Right atrium auricular region (tissue), 2 donors: Measurements from ENCODE around the gene UNC5CL. TPM values are rescaled to one million over a fixed set of nuclear protein-coding genes. Genes with fewer than 3 reads are reported as not detected.

ENCODE experiments used
- DNase-seq: peaks from one replicate; pipeline ENCODE4 v3.0.0-alpha.2; 2019; ENCODE audit warnings: low spot score
- H3K27ac ChIP-seq, 2 donors: fragments of 200-600 bp; sonication (generic); 1 replicate in 1 of 2; 2 replicates in 1 of 2; pipeline ENCODE4 v1.5.1; 2016 to 2019
- H3K27me3 ChIP-seq, 2 donors: fragments of 200-600 bp; sonication (generic); one replicate each; pipeline versions ENCODE4 v1.5.1 to v1.6.0; 2017 to 2019
- H3K36me3 ChIP-seq: fragments of 200-600 bp; sonication (generic); one replicate; pipeline ENCODE4 v1.5.1; 2016
- H3K4me1 ChIP-seq, 2 donors: fragments of 200-600 bp; sonication (generic); one replicate each; pipeline versions ENCODE4 v1.5.1 to v1.6.0; 2017 to 2019
- H3K4me3 ChIP-seq, 2 donors: fragments of 200-600 bp; sonication (generic); 1 replicate in 1 of 2; 2 replicates in 1 of 2; pipeline ENCODE4 v1.5.1; 2017 to 2019; ENCODE audit warnings: mild to moderate bottlenecking in 1 of 2, moderate library complexity in 1 of 2
- H3K9me3 ChIP-seq, 2 donors: fragments of 200-600 bp; sonication (generic); one replicate each; pipeline ENCODE4 v1.5.1; 2019
- total RNA-seq, 2 donors: library from RNA; depleted of rRNA; stranded (reverse); fragments of >200 nt; gene quantifications; one replicate each; pipeline ENCODE4 v1.1.0, GENCODE V29; 2016
- TF ChIP-seq, protein P1 (sequence below), 2 donors: fragments of 200-600 bp; sonication (generic); IDR thresholded peaks; one replicate each; pipeline ENCODE4 v1.5.1; 2019; ENCODE audit warnings: antibody characterized with exemption in 2 of 2

UNC5CL gene
- total RNA-seq, 2 donors from 2014 or later = 0.43 to 0.96 TPM

DNA sequence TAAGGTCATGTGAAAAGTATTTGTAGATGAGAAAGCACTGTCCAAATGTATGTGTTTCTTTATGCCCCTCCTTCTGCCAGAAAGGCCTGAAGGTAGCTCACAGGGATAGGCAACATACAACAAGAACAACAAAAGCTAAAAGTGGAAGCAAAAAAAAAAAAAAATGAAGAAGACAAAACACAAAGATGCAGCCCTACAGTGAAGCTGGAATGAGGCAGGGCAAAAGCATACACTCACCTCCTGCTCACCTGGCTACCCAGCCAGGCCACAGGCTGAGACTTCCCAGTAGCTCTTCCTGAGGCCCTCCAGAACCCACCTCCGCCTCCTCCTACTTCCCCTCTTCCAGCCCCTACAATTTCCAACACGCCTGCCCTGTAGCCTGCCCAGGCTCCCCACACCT is 2.4 kb downstream of the UNC5CL start:
- no peak for DNase-seq
- Histone ChIP-seq H3K9me3 (no peaks in the 10 kb centered on the region), H3K27ac (no peak overlapping the region), H3K36me3 (no peaks in the 10 kb centered on the region), H3K27me3 (no peaks in the 10 kb centered on the region), H3K4me1 (peaks cover 0 to 6% of the 10 kb centered on the region in 2 donors), H3K4me3 (no peak overlapping the region)
- TF ChIP-seq, protein P1, sequence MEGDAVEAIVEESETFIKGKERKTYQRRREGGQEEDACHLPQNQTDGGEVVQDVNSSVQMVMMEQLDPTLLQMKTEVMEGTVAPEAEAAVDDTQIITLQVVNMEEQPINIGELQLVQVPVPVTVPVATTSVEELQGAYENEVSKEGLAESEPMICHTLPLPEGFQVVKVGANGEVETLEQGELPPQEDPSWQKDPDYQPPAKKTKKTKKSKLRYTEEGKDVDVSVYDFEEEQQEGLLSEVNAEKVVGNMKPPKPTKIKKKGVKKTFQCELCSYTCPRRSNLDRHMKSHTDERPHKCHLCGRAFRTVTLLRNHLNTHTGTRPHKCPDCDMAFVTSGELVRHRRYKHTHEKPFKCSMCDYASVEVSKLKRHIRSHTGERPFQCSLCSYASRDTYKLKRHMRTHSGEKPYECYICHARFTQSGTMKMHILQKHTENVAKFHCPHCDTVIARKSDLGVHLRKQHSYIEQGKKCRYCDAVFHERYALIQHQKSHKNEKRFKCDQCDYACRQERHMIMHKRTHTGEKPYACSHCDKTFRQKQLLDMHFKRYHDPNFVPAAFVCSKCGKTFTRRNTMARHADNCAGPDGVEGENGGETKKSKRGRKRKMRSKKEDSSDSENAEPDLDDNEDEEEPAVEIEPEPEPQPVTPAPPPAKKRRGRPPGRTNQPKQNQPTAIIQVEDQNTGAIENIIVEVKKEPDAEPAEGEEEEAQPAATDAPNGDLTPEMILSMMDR (IDR thresholded peaks at IDR 0.05) = no peak

GRCh38 chr6:41036186-41036585 is 2.8 kb downstream of the UNC5CL start:
- no peak for DNase-seq
- TF ChIP-seq, protein P1 (IDR thresholded peaks at IDR 0.05) = no peak
- H3K27ac ChIP-seq = no peak overlapping the region
- no peak overlapping the region for H3K4me3 ChIP-seq
- H3K27me3 ChIP-seq = no peaks in the 10 kb centered on the region
- no peaks in the 10 kb centered on the region for H3K9me3 ChIP-seq
- H3K36me3 ChIP-seq = no peaks in the 10 kb centered on the region
- H3K4me1 ChIP-seq = peaks cover 0 to 6% of the 10 kb centered on the region in 2 donors

- DNase-seq = no peak
- Histone ChIP-seq H3K9me3 (no peaks in the 10 kb centered on the region), H3K4me3 (no peak overlapping the region), H3K4me1 (peaks cover 0 to 4% of the 10 kb centered on the region in 2 donors), H3K27ac (no peak overlapping the region), H3K27me3 (no peaks in the 10 kb centered on the region), H3K36me3 (no peaks in the 10 kb centered on the region)
- TF ChIP-seq, protein P1 (IDR thresholded peaks at IDR 0.05) = no peak
These were observed 5.2 kb downstream of the UNC5CL start for GRCh38 chr6:41033776-41034175.

GRCh38 chr6:41032830-41033229 is 6.2 kb downstream of the UNC5CL start:
- H3K4me1 ChIP-seq = peaks cover 0 to 13% of the 10 kb centered on the region in 2 donors
- TF ChIP-seq, protein P1 (IDR thresholded peaks at IDR 0.05) = no peak
- H3K36me3 ChIP-seq = no peaks in the 10 kb centered on the region
- no peak overlapping the region for H3K27ac ChIP-seq
- no peaks in the 10 kb centered on the region for H3K27me3 ChIP-seq
- H3K4me3 ChIP-seq = no peak overlapping the region
- no peak for DNase-seq
- H3K9me3 ChIP-seq = no peaks in the 10 kb centered on the region

GRCh38 chr6:41028561-41029412 is 10.2 kb downstream of the UNC5CL start:
- peaks cover 0 to 19% of the 10 kb centered on the region in 2 donors for H3K4me1 ChIP-seq
- H3K27me3 ChIP-seq = no peaks in the 10 kb centered on the region
- no peak for DNase-seq
- peak overlapping the region; percentile 39 to 60 for H3K4me3 ChIP-seq
- TF ChIP-seq, protein P1 (IDR thresholded peaks at IDR 0.05) = no peak
- H3K9me3 ChIP-seq = no peaks in the 10 kb centered on the region
- peak overlapping the region; percentile 75 to 81 for H3K27ac ChIP-seq
- no peaks in the 10 kb centered on the region for H3K36me3 ChIP-seq
